OCI-LY1 (cell line): ENCODE results near the gene WDHD1.
A peak's percentile ranks its signal among the peaks of the same experiment; 100 is the strongest.

Experiments used
- H2AFZ ChIP-seq: fragments of 200-600 bp; sonication (generic), shearing (Covaris generic); 2 replicates; pipeline ENCODE4 v1.6.0; 2014; ENCODE audit warnings: antibody characterized with exemption, mild to moderate bottlenecking, low read length
- H3F3A ChIP-seq: fragments of 200-600 bp; sonication (generic), shearing (Covaris generic); 2 replicates; pipeline ENCODE4 v1.6.0; 2014; ENCODE audit warnings: mild to moderate bottlenecking, antibody characterized with exemption, low read length, moderate library complexity; ENCODE audit not compliant: insufficient read depth
- H3K27ac ChIP-seq: fragments of 200-600 bp; sonication (generic); 2 replicates; pipeline ENCODE4 v1.5.1; 2014; ENCODE audit warnings: low read length, mixed run types, mild to moderate bottlenecking, low read depth; ENCODE audit not compliant: poor library complexity, severe bottlenecking
- H3K27me3 ChIP-seq: fragments of 200-600 bp; sonication (generic); 2 replicates; pipeline ENCODE4 v1.6.0; 2014; ENCODE audit warnings: antibody characterized with exemption, mild to moderate bottlenecking, low read length, moderate library complexity; ENCODE audit not compliant: insufficient read depth
- H3K36me3 ChIP-seq: fragments of 200-600 bp; sonication (generic); 2 replicates; pipeline ENCODE4 v1.6.1; 2014; ENCODE audit warnings: mild to moderate bottlenecking, antibody characterized with exemption, low read length, moderate library complexity, mixed read lengths; ENCODE audit not compliant: insufficient read depth
- H3K4me1 ChIP-seq: fragments of 200-600 bp; sonication (generic); 2 replicates; pipeline ENCODE4 v1.5.1; 2014; ENCODE audit warnings: mild to moderate bottlenecking, low read length, moderate library complexity; ENCODE audit not compliant: insufficient read depth, severe bottlenecking
- H3K4me2 ChIP-seq: fragments of 200-600 bp; sonication (generic), shearing (Covaris generic); 2 replicates; pipeline ENCODE4 v1.6.1; 2014; ENCODE audit warnings: low read length
- H3K4me3 ChIP-seq: fragments of 200-600 bp; sonication (generic); 2 replicates; pipeline ENCODE4 v1.5.1; 2014; ENCODE audit warnings: low read length, low read depth, mild to moderate bottlenecking, mixed read lengths; ENCODE audit not compliant: poor library complexity, severe bottlenecking
- H3K79me2 ChIP-seq: fragments of 200-600 bp; shearing (Covaris generic); 2 replicates; pipeline ENCODE4 v1.6.1; 2016; ENCODE audit warnings: mixed run types, low read length, mixed read lengths; ENCODE audit not compliant: insufficient read depth
- H3K9ac ChIP-seq: fragments of 200-600 bp; sonication (generic), shearing (Covaris generic); 2 replicates; pipeline ENCODE4 v1.6.1; 2014; ENCODE audit warnings: mild to moderate bottlenecking, low read length, mixed read lengths
- H3K9me2 ChIP-seq: fragments of 200-600 bp; sonication (generic), shearing (Covaris generic); 2 replicates; pipeline ENCODE4 v1.6.1; 2014; ENCODE audit warnings: low read depth, mild to moderate bottlenecking, low read length, mixed read lengths
- H3K9me3 ChIP-seq: fragments of 200-600 bp; shearing (Covaris generic); 2 replicates; pipeline ENCODE4 v1.6.1; 2014; ENCODE audit warnings: low read length, mixed read lengths
- H4K20me1 ChIP-seq: fragments of 200-600 bp; sonication (generic), shearing (Covaris generic); 2 replicates; pipeline ENCODE4 v1.6.0; 2016; ENCODE audit warnings: mild to moderate bottlenecking, low read length; ENCODE audit not compliant: insufficient read depth
- EZH2 ChIP-seq: fragments of 200-600 bp; sonication (generic), shearing (Covaris generic); IDR thresholded peaks from 2 replicates; pipeline ENCODE4 v1.8.0; 2017; ENCODE audit warnings: borderline replicate concordance, mixed run types, mild to moderate bottlenecking, antibody characterized with exemption, low read length, moderate library complexity, mixed read lengths
- TF ChIP-seq, protein P1 (sequence below): fragments of 200-600 bp; sonication (generic), shearing (Covaris generic); IDR thresholded peaks from 2 replicates; pipeline ENCODE4 v1.5.1; 2017; ENCODE audit warnings: mild to moderate bottlenecking, antibody characterized with exemption, low read length, moderate library complexity, mixed read lengths

WDHD1 gene

DNA sequence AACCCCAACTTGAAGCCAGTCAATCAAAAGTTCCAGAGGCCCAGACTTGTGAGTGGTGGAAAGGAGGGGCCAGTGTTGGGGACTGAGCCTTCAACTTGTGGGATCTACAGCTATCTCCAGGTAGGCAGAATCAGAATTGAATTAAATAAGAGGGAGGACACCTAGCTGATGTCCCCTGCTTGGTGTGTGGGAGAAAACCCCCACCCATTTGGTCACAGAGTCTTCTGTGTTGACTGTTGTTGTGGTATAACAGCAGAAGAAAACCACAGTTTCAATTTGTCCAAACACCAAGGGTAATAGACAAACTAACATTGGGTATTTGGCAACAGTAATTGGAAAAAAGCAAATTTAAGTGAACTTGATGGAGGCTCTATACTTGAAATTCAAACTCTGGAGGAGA, 120.8 kb downstream of the WDHD1 start:
- H3K4me2 ChIP-seq, result no peak overlapping the region
- TF ChIP-seq EZH2, result no peak
- TF ChIP-seq, protein P1, sequence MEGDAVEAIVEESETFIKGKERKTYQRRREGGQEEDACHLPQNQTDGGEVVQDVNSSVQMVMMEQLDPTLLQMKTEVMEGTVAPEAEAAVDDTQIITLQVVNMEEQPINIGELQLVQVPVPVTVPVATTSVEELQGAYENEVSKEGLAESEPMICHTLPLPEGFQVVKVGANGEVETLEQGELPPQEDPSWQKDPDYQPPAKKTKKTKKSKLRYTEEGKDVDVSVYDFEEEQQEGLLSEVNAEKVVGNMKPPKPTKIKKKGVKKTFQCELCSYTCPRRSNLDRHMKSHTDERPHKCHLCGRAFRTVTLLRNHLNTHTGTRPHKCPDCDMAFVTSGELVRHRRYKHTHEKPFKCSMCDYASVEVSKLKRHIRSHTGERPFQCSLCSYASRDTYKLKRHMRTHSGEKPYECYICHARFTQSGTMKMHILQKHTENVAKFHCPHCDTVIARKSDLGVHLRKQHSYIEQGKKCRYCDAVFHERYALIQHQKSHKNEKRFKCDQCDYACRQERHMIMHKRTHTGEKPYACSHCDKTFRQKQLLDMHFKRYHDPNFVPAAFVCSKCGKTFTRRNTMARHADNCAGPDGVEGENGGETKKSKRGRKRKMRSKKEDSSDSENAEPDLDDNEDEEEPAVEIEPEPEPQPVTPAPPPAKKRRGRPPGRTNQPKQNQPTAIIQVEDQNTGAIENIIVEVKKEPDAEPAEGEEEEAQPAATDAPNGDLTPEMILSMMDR, result no peak

DNA sequence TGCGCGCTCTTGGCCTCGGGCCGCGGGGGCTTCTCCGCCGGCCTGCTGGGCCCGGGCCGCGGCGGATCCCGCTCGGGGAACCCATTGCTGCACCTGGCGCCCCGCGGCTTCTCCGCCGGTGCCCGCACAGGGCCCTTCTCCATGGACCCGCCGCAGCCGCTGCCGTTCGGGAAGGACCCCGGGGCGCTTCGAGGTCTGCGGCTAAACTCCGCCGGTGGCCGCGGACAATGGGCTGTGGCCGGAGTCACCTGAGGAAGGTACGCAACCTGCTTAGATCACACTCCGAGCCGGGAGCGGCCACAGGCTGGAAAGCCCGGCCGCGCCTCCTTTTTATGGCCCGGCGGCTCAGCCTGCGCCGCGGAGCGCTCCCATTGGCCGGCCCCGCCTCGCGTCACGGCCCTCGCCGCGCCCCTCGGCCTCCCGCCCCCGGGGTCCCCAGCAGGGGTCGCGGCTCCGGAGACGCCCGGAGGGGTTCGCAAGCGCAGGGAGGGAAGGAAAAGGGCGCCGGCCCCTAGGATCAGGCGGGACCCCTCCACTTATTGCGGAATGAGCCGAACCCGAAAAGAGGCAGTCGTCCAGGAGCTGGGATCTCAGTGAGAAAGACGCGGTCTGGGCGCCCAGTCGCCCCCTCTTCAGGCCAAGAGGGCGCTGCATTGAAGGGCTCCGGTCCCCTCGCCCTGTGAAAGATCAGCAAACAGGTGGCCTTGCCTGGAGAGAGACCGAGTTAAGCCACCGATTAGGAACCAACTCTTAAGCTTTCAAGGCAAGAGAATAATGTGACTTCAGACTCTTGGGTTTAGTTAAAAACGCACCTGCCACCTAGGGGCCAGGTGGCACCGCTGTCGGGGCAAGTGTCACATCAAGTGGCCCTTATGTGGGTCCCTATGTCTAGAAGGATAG, 124.1 kb downstream of the WDHD1 start, which contains the start of gene GCH1:
TSS of gene GCH1 (minus strand) at position 306 of the 900 bp plus-strand sequence. CDS start at position 143, 163 bp downstream.
- H3K27me3 ChIP-seq, result no peaks in the 10 kb centered on the region
- no peaks in the 10 kb centered on the region for H3K79me2 ChIP-seq
- no peaks in the 10 kb centered on the region for H3K9me2 ChIP-seq
- no peaks in the 10 kb centered on the region for H3K9me3 ChIP-seq
- peak within 1 kb of the TSS; percentile 89 for H3K4me3 ChIP-seq
- peak within 1 kb of the TSS; percentile 73 for H3K9ac ChIP-seq
- H3K4me1 ChIP-seq, result peaks cover 13% of the 10 kb centered on the region
- no peaks in the 10 kb centered on the region for H4K20me1 ChIP-seq
- H2AFZ ChIP-seq, result peak within 1 kb of the TSS; percentile 31; the same call in 1 of the 2 replicates
- no peaks in the 10 kb centered on the region for H3K36me3 ChIP-seq
- H3K4me2 ChIP-seq, result peak within 1 kb of the TSS; percentile 82
- no peaks in the 10 kb centered on the region for H3F3A ChIP-seq
- peak within 1 kb of the TSS; percentile 27 for H3K27ac ChIP-seq
- TF ChIP-seq, protein P1, result peak; percentile 89
- TF ChIP-seq EZH2, result no peak

More for the DNA sequence above, 120.8 kb downstream of the WDHD1 start:
- H2AFZ ChIP-seq, result no peak overlapping the region
- H3K9ac ChIP-seq, result no peak overlapping the region
- H3K36me3 ChIP-seq, result no peaks in the 10 kb centered on the region
- no peak overlapping the region for H3K27ac ChIP-seq
- H3K9me2 ChIP-seq, result no peaks in the 10 kb centered on the region
- no peaks in the 10 kb centered on the region for H3F3A ChIP-seq
- H3K27me3 ChIP-seq, result no peaks in the 10 kb centered on the region
- no peaks in the 10 kb centered on the region for H4K20me1 ChIP-seq
- no peaks in the 10 kb centered on the region for H3K9me3 ChIP-seq
- H3K4me1 ChIP-seq, result peaks cover 8% of the 10 kb centered on the region
- no peaks in the 10 kb centered on the region for H3K79me2 ChIP-seq
- no peak overlapping the region for H3K4me3 ChIP-seq

DNA sequence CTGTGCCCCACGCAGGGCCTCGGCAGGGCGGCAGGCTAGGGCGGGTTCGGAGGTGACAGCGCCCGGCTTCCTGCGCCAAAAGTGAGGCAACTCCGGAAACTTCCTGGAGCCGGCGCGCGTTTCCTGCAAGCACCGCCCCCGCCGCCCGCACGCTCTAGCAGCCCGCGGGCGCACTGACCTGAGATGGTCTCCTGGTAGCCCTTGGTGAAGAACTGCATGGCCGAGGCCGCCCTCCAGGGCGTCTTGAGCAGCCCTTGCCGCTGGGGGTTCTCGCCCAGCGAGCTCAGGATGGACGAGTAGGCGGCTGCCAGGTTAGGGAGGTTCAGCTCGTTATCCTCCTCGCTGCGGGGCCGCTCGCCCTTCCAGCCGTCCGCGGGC, 124.8 kb downstream of the WDHD1 start:
- no peaks in the 10 kb centered on the region for H3K36me3 ChIP-seq
- no peaks in the 10 kb centered on the region for H3K27me3 ChIP-seq
- peak overlapping the region; percentile 73 for H3K9ac ChIP-seq
- no peaks in the 10 kb centered on the region for H3K9me3 ChIP-seq
- TF ChIP-seq, protein P1, result no peak
- TF ChIP-seq EZH2, result no peak
- H3K4me1 ChIP-seq, result peaks cover 13% of the 10 kb centered on the region
- H4K20me1 ChIP-seq, result no peaks in the 10 kb centered on the region
- peak overlapping the region; percentile 82 for H3K4me2 ChIP-seq
- no peaks in the 10 kb centered on the region for H3F3A ChIP-seq
- no peaks in the 10 kb centered on the region for H3K79me2 ChIP-seq
- no peaks in the 10 kb centered on the region for H3K9me2 ChIP-seq
- no peak overlapping the region for H3K27ac ChIP-seq
- no peak overlapping the region for H2AFZ ChIP-seq
- peak overlapping the region; percentile 89 for H3K4me3 ChIP-seq
